ENCODE measurements around the gene TTN. TPM values are rescaled to one million over a fixed set of nuclear protein-coding genes. Genes with fewer than 3 reads are reported as not detected.
A peak's percentile ranks its signal among the peaks of the same experiment; 100 is the strongest.

Gene TTN
- total and polyA plus RNA-seq, 2 experiments from 2014 or later, result 12.5 to 15.7 TPM

GRCh38 chr2:178641498-178641897 is 165.7 kb downstream of the TTN start:
- peaks cover 14% of the 10 kb centered on the region; the same call in 1 of the 2 replicates for H3K4me1 ChIP-seq (ENCODE audit: insufficient read depth)
- no peaks in the 10 kb centered on the region for H3K9me2 ChIP-seq (ENCODE audit: insufficient read depth)
- no peaks in the 10 kb centered on the region for H3K27me3 ChIP-seq (ENCODE audit: insufficient read depth)
- H3K79me2 ChIP-seq (replicated peaks; ENCODE audit: insufficient read depth), result no peaks in the 10 kb centered on the region
- no peak for DNase-seq (ENCODE audit: low spot score)
- H3K36me3 ChIP-seq (ENCODE audit: insufficient read depth), result no peaks in the 10 kb centered on the region
- no peaks in the 10 kb centered on the region for H3K36me3 Mint-ChIP-seq (ENCODE audit: low read depth)
- no peak overlapping the region for H3K27ac Mint-ChIP-seq
- TF ChIP-seq ZNF331 (CRISPR knock-in tag; IDR thresholded peaks at IDR 0.05; ENCODE audit: low read depth) (no peak), ZNF462 (CRISPR knock-in tag; IDR thresholded peaks at IDR 0.05) (no peak), JUNB (IDR thresholded peaks at IDR 0.05; ENCODE audit: unreplicated experiment) (no peak), NANOG (IDR thresholded peaks at IDR 0.05; ENCODE audit: borderline replicate concordance) (no peak), EZH2phosphoT487 (IDR thresholded peaks at IDR 0.05; ENCODE audit: unreplicated experiment) (no peak), STAT1 (IDR thresholded peaks at IDR 0.05; ENCODE audit: unreplicated experiment) (no peak), CREB1 (CRISPR knock-in tag; IDR thresholded peaks at IDR 0.05; ENCODE audit: low read depth) (no peak), POLR2AphosphoS5 (IDR thresholded peaks at IDR 0.05; ENCODE audit: low read depth) (no peak), ZNF114 (CRISPR knock-in tag; IDR thresholded peaks at IDR 0.05) (no peak), CTCF (conservative IDR thresholded peaks at IDR 0.05; ENCODE audit: low read depth in 2 of 2) (no peak)
- peaks cover 21% of the 10 kb centered on the region; the same call in 2 of the 3 replicates for H3K4me1 Mint-ChIP-seq
- H3K4me2 ChIP-seq, result peak overlapping the region; percentile 10; the same call in 1 of the 2 replicates
- H3F3A ChIP-seq (replicated peaks; ENCODE audit: low read depth), result no peaks in the 10 kb centered on the region
- H3K27ac ChIP-seq (ENCODE audit: low read depth), result no peak overlapping the region
- no peak overlapping the region for H2AFZ ChIP-seq
- H3K4me3 Mint-ChIP-seq, result no peak overlapping the region
- H4K20me1 ChIP-seq (replicated peaks; ENCODE audit: insufficient read depth), result no peaks in the 10 kb centered on the region
- H3K9me3 Mint-ChIP-seq, result no peaks in the 10 kb centered on the region
- no peak for ATAC-seq
- no peak overlapping the region for H3K4me3 ChIP-seq
- no peaks in the 10 kb centered on the region for H3K27me3 Mint-ChIP-seq (ENCODE audit: insufficient read depth, low read depth, poor library complexity)
